Measurements from ENCODE around the gene SET. TPM values are rescaled to one million over a fixed set of nuclear protein-coding genes. Genes with fewer than 3 reads are reported as not detected.
"Not testable (repeated sequence)": the region's sequence is repeated elsewhere in the genome, so short reads cannot be mapped to it uniquely, and the experiment has no call there.

Gene SET
- total and polyA plus RNA-seq, 2 of the 8 experiments (the other 6 are each of a cell fraction or from before 2014, with no cell fraction given) = 466 to 1,345 TPM

- H2BK12ac ChIP-seq (ENCODE audit: low read depth, low read length); H3K56ac ChIP-seq (replicated peaks; ENCODE audit: insufficient read length, low read depth, low read length); H2AK5ac ChIP-seq (ENCODE audit: low read depth, low read length); H3K9ac ChIP-seq (replicated peaks in 1 of 4; ENCODE audit: extremely low read depth in 1 of 4, low read depth in 3 of 4, low read length in 3 of 4); DNase-seq (ENCODE audit: low read depth in 1 of 2, low spot score in 2 of 2); H3K4me2 ChIP-seq (ENCODE audit: insufficient read depth in 1 of 2, low read depth in 2 of 2, low read length in 2 of 2); H2BK120ac ChIP-seq (replicated peaks; ENCODE audit: low read depth, low read length); H2AFZ ChIP-seq (ENCODE audit: low read length); H2BK5ac ChIP-seq (ENCODE audit: low read depth, low read length); H2BK20ac ChIP-seq (ENCODE audit: low read length); H4K8ac ChIP-seq (ENCODE audit: extremely low read depth, insufficient read depth, low read length); H3K23ac ChIP-seq (ENCODE audit: insufficient read length); H3K27ac ChIP-seq (ENCODE audit: low read depth, low read length); H3K79me1 ChIP-seq (ENCODE audit: low read depth, low read length); H3K27me3 ChIP-seq (replicated peaks in 1 of 4; ENCODE audit: control insufficient read depth in 3 of 4, extremely low read depth in 1 of 4, insufficient read depth in 3 of 4, low read length in 3 of 4); H4K5ac ChIP-seq (ENCODE audit: insufficient read length, low read depth, low read length); H3K4me1 ChIP-seq (replicated peaks in 1 of 4; ENCODE audit: control insufficient read depth in 3 of 4, insufficient read depth in 4 of 4, low read length in 3 of 4); H3K4me3 ChIP-seq (ENCODE audit: extremely low read depth in 1 of 4, insufficient read depth in 2 of 4, low read depth in 3 of 4, low read length in 4 of 4); H4K91ac ChIP-seq (replicated peaks; ENCODE audit: insufficient read length, low read length); H3K23me2 ChIP-seq (ENCODE audit: low read depth, low read length); H3K4ac ChIP-seq (replicated peaks; ENCODE audit: insufficient read length, low read depth, low read length); H2BK15ac ChIP-seq (ENCODE audit: low read length); H3K9me3 ChIP-seq (ENCODE audit: insufficient read depth in 2 of 2, low read depth in 1 of 2, low read length in 1 of 2); H3K14ac ChIP-seq (ENCODE audit: insufficient read length); FAIRE-seq; H3K18ac ChIP-seq (ENCODE audit: extremely low read depth, low read length): not testable (repeated sequence)
- peaks cover 15 to 33% of the 10 kb centered on the region in 2 experiments for H3K79me2 ChIP-seq (ENCODE audit: control insufficient read depth in 1 of 2, insufficient read depth in 2 of 2, low read length in 2 of 2)
- ChIA-PET CTCF (ENCODE audit: partially characterized antibody) (interaction anchor here (1.3 to 2.7 kb wide), 4 partner anchors 10 to 94 kb away, joined by 3 to 7 read pairs (median 4); no protein-coding TSS in a partner anchor), POLR2A (ENCODE audit: partially characterized antibody) (interaction anchor here (2.1 to 46.1 kb wide), 5 partner anchors 2 to 55 kb away, joined by 6 to 1197 read pairs (median 313); partner anchors contain the start of genes DYNC2I2, PKN3, SET and ZDHHC12)
- peaks cover 28 to 61% (median 48%) of the 10 kb centered on the region in 4 experiments for H3K36me3 ChIP-seq (ENCODE audit: control insufficient read depth in 2 of 4, insufficient read depth in 4 of 4, low read length in 3 of 4)
- WGBS, 2 experiments (ENCODE audit: extremely low coverage in 1 of 2, insufficient coverage in 1 of 2, insufficient read length in 1 of 2, insufficient replicate concordance in 2 of 2, low coverage in 1 of 2, low lambda C conversion rate in 2 of 2, missing lambda C conversion rate in 1 of 2) = 91 to 100% methylated on average over 2 to 3 of the region's 3 CpGs
- H4K20me1 ChIP-seq (replicated peaks in 1 of 2; ENCODE audit: control insufficient read depth in 1 of 2, insufficient read depth in 2 of 2, low read length in 2 of 2) = peaks cover 16 to 23% of the 10 kb centered on the region in 2 experiments
These were observed 4.7 kb downstream of the SET start for GRCh38 chr9:128693738-128694137.

Data from H1 (cell line).